HG02884 (cell line): ENCODE results near the gene FYB2.

Experiments
- ATAC-seq: cut with Tn5 transposase; IDR thresholded peaks from one replicate; pipeline ENCODE4 v1.9.1; 2021; ENCODE audit warnings: mild to moderate bottlenecking, moderate library complexity; ENCODE audit not compliant: unreplicated experiment

FYB2 gene

GRCh38 chr1:56719171-56719570 lies 100.0 kb downstream of the FYB2 start:
- no peak for ATAC-seq

GRCh38 chr1:56715156-56715555 lies 104.0 kb downstream of the FYB2 start:
- ATAC-seq, result no peak

GRCh38 chr1:56713112-56713511 lies 106.1 kb downstream of the FYB2 start:
- no peak for ATAC-seq

GRCh38 chr1:56712150-56712549 lies 107.1 kb downstream of the FYB2 start:
- no peak for ATAC-seq

DNA sequence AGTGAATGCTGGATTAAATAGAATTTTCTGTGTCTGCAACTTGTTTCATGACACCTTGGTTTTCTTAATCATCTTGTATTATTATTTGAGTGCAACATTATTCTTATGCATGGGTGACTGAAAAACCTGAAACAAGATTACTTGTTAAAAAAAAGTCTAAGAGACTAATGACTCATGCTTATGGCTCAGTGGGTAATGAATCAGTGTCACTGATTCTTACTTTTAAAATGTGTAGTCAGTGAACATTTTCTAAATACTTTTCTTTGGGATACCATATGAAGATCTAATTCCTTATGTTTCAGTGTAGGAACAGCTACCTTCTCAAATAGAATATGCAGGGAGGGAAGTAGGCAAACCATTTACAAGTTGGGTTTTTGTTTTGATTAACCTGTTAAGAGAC lies 108.6 kb downstream of the FYB2 start:
- ATAC-seq, result no peak

DNA sequence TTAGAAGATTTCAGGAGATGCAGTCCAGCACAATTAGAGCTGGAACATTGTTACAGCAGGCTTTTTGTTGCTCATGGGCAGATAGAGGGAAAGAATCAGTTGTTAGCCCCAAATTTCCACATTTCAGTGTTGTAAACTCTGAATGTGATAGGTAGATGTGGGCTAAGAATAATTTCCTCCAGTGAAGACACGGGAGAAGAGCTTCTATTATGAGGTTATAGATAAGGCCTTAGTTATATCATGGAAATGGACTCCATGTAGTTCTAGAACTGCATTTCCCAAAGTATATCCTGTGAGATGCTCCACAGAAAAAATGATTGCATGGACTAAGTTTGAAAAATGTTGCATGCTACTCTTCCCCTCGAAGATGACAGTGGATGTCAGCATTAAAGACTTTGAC lies 109.2 kb downstream of the FYB2 start:
- ATAC-seq, result no peak

- no peak for ATAC-seq
Measured at GRCh38 chr1:56709269-56709880, 109.8 kb downstream of the FYB2 start.

DNA sequence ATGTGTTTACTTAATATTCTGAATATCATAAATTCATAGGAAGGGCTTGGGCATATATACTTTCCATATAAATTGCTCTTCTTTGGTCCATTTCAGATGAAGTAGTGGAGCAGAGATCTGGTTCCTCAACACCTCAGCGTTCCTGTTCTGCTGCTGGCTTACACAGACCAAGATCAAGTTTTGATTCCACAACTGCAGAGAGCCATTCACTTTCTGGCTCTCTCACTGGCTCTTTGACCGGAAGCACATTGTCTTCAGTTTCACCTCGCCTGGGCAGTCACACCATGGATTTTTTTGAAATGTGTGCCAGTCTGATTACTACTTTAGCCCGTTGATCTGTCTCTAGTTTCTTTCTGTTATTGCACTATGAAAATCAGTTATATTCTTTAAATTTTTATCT lies 111.8 kb downstream of the FYB2 start:
- no peak for ATAC-seq

GRCh38 chr1:56703747-56704146 lies 115.5 kb downstream of the FYB2 start:
- no peak for ATAC-seq

GRCh38 chr1:56696663-56697062 lies 122.5 kb downstream of the FYB2 start:
- ATAC-seq, result no peak

DNA sequence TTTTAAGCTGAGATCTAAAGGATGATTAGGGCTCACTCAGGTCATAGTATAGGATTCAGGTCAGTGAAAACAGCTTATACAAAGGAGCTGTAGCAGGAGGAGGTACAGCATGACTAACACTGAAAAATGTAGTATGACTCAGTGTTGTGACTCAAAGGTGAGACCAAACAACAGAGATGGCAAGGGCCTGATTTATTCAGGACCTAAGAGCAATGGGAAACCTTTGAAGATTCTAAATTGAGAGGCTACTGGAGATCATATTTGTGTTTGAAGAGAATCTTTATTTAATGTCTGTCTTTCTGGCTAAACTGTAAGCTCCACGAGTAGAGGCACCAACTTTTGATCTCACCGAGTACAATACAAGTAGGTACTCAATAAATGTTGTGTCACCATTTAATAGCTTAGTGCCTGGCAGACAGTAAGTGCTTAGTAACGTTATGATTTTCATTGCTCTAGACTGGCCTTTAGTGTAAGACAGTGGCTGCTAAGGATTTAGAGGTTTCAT lies 130.6 kb downstream of the FYB2 start:
- ATAC-seq, result peak; percentile 92

DNA sequence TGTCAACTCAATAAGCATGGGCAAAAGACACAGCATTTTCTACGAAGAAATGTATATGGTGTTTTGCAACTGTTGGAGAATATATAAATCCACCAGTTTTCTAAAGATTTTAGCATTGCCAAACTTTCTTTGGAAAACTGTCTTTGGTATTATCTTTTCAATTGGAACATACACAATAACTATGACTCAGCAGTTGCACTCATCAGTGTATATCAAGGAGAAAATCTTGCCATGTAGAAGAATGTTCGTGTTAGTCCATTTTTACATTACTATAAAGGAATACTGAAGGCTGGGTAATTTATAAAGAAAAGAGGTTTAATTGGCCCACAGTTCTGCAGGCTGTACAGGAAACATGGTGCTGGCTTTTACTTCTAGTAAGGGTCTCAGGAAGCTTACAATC lies 133.0 kb downstream of the FYB2 start:
- no peak for ATAC-seq

DNA sequence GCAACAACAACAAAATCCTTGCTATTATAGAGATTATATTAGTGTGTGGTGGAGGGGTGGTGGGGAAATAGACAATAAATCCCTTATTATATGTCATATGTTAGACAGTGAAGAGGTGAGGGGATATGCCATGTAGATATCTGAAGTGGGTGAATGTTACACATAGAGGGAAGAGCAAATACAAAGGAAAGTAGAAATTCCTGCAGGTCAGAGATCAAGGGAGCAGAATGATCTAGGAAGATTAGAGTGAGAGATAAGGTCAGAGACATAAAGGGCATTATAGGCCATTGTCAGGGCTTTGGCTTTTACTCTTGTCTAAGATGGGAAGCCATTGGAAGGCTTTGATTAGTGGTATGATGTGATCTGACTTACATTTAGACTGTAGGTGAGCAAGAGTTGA lies 135.6 kb downstream of the FYB2 start:
- ATAC-seq, result no peak

- ATAC-seq, result no peak
Measured at GRCh38 chr1:56676571-56677035, 142.6 kb downstream of the FYB2 start.

- no peak for ATAC-seq
Measured at GRCh38 chr1:56675763-56676162, 143.4 kb downstream of the FYB2 start.

DNA sequence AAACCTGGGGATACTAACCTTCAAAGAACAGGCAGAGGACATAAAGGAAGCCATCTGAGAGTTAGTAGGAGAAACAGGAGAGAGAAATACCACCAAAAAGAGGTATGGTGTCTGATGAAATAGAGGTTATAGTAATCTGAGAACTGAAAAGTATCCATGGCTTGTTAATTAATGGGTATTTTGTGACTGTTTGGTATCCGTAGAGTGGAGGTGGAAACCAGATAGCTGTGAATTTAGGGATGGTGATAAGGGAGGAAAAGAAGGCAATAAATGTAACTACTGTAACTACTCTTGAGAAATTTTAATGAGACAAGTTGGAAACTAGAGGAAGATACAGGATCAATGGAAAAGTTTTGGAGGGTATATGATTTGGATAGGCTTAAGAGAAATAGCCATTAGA lies 146.6 kb downstream of the FYB2 start:
- no peak for ATAC-seq

GRCh38 chr1:56671542-56671941 lies 147.7 kb downstream of the FYB2 start:
- ATAC-seq, result no peak

- ATAC-seq, result no peak
Measured at GRCh38 chr1:56671085-56671484, 148.1 kb downstream of the FYB2 start.

DNA sequence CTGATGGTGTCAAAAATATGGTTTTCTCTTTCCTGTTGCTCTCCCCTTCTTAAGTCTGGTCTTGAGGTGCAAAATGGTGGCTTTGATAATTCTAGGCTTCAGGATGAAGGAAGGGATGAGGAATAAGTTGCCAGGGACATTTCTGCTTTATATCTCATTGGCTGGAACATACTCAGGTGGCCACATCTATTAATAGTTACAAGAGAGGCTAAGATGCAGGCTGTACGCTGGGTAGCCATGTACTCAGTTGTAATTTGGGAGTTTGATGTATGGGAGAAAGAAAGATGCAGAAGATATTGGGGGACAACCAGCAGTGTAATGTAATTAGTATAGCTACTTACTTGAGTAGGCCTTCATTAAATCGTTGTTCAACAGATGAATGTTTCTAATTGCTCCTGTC lies 148.9 kb downstream of the FYB2 start:
- no peak for ATAC-seq
